ENCODE measurements around the gene RAB12.

Gene RAB12

DNA sequence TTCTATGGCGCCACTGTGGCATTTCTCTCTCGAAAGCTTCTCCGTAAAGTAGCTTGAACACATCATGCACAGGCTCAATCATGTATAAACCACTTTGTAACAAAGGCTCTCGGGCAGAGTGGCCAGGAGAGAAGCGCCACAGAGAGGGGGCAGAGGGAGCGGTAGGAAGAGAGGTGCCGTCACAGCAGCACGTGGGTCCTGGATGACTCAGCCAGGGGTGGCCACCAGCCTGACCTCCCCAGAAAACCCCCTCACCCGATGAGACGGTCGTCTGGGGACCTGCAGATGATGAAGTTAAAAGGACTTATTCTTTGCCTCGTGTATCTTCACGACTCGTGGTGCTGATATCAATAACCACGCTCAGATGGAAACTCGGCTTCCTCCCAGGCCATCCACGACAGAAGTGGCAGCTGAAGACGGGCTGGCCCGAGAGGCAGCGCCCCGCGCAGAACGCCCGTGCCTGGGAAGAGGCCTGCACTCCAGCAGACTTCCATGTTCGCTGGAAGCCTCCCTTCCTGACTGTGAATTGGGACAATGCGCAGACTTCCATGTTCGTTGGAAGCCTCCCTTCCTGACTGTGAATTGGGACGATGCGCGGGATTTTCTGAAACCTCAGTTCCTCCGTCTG, 49.7 kb downstream of the RAB12 start:
- H3K4me3 ChIP-seq (replicated peaks; ENCODE audit: low read depth, low read length): no peak overlapping the region
- TF ChIP-seq, protein P1, sequence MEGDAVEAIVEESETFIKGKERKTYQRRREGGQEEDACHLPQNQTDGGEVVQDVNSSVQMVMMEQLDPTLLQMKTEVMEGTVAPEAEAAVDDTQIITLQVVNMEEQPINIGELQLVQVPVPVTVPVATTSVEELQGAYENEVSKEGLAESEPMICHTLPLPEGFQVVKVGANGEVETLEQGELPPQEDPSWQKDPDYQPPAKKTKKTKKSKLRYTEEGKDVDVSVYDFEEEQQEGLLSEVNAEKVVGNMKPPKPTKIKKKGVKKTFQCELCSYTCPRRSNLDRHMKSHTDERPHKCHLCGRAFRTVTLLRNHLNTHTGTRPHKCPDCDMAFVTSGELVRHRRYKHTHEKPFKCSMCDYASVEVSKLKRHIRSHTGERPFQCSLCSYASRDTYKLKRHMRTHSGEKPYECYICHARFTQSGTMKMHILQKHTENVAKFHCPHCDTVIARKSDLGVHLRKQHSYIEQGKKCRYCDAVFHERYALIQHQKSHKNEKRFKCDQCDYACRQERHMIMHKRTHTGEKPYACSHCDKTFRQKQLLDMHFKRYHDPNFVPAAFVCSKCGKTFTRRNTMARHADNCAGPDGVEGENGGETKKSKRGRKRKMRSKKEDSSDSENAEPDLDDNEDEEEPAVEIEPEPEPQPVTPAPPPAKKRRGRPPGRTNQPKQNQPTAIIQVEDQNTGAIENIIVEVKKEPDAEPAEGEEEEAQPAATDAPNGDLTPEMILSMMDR (IDR thresholded peaks at IDR 0.05; ENCODE audit: low read depth, low read length, missing control alignments): no peak
- no peak for DNase-seq (ENCODE audit: extremely low read depth, low read depth)

DNA sequence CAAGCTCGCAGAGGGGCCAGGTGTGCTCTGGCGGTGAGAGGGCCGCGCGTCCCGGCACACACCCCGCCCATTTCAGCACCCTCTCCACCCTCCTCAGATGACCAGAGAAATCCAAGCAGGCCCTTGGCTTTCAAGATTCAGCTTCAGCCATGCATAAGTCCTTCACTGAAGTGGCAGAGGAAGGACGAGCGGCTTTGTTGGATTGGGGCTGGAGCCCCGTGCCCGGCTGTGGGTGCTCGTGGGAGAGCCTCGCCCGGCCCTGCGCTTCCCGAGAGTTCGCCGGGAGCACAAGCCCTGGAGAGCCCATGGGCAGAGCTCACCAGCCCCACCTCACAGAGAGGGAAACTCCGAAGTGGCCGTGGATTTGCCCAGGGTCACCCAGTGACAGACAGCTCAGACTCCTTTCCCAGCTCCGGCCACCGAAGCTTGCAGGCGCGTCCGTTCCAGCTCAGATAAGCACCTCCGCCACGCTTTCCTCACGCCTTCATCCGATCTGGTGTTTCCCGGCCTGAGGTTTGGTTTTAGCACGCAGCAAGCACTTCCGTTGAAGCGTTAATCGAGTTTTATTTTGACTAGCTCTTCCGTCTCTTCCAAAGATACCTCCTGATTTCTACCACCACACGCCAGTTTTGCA, 50.5 kb downstream of the RAB12 start:
- TF ChIP-seq, protein P1 (IDR thresholded peaks at IDR 0.05; ENCODE audit: low read depth, low read length, missing control alignments): no peak
- no peak for DNase-seq (ENCODE audit: extremely low read depth, low read depth)

DNA sequence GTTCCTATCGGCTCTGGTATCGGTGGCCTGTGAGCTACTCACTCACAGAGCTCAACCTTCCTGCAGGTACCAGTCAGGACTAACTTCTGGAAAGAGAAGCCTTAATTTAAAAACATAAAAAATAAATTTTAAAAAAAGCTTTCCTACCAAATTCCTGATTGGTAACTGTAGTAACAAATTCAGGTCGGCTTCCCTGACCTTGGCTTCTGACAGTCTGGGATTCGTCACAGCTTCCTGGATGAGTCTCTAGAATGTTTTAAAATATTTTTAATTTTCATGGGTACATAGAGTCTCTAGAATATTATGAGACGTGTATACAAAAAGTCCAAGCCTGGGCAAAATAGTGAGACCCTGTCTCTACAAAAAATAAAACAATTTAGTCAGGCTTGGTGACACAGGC, 51.1 kb downstream of the RAB12 start:
- TF ChIP-seq, protein P1 (IDR thresholded peaks at IDR 0.05; ENCODE audit: low read depth, low read length, missing control alignments): no peak
- DNase-seq (ENCODE audit: extremely low read depth, low read depth): no peak
- H3K4me3 ChIP-seq (replicated peaks; ENCODE audit: low read depth, low read length): no peak overlapping the region

More for the DNA sequence above, 50.5 kb downstream of the RAB12 start:
- H3K4me3 ChIP-seq (replicated peaks; ENCODE audit: low read depth, low read length): no peak overlapping the region

DNA sequence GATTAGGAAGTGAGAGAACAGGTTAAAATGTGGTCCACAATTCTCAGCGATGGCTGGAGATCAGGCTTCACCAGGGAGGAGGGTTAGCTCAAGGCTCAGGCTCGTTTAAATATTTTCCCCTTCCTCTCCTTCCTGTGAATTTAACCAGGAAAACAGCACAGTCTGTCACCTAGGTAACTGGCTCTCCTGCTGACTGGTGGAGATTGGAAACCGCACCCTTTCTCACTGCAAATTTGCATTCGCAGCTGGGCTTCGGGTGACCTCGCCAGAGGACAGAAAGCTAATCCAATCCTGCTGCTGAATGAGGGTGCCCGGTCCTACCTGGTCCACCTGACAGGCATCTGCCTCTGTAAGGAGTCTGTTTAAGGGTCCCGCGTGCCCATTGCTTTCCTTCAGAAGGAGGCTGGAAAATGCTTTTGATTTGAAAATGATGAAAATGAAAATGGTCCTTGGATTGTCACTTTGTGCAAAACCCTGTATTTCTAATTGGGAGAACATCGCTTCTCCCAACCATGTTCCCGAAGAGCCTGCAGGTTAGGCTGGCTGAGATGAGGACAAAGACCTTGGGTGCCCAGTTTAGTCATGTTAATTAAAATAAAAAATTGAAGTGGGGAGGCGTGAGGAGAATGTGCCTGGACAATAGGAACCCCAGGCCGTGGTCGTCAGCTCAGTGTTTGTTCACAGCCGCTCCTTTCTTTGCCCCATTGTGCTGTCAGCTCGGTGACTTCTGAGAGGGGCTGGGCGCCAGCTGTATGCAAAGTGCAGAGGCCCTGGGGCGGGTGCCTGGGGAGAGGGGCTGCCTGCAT, 52.7 kb downstream of the RAB12 start:
- peak; percentile 30 for DNase-seq (ENCODE audit: extremely low read depth, low read depth)
- TF ChIP-seq, protein P1 (IDR thresholded peaks at IDR 0.05; ENCODE audit: low read depth, low read length, missing control alignments): no peak
- no peak overlapping the region for H3K4me3 ChIP-seq (replicated peaks; ENCODE audit: low read depth, low read length)

DNA sequence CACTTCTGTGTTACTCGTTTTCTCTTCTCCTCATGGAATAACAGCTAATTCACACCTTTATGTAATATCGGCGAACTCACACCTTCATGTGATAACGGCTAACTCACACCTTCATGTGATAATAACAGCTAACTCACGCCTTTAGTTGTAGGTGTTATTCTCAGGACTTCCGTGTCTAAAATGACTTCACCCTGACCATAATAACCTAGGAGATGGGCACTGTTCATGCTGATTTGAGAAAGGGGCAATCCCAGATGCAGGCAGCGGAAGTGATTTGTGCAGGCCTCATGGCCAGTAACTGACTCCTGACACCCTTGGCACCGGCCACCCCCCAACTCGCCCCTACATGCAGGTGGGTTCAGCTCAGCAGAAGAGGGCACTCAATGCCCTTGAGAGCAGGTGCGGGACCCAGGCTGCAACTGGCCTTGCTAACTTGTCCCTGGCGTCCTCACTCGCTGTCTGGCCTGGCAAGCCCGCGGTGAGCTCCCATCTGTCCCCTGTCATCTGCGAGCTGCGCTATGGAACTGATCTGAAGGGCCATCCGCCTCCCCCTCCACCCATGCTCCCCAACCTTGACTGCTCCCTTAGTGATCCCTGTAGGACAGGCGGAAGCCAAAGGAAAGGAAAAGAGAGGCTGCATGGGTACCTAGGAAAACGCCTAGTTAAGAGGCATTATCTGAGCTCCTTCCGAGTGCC, 53.5 kb downstream of the RAB12 start:
- TF ChIP-seq, protein P1 (IDR thresholded peaks at IDR 0.05; ENCODE audit: low read depth, low read length, missing control alignments): no peak
- DNase-seq (ENCODE audit: extremely low read depth, low read depth): no peak
- no peak overlapping the region for H3K4me3 ChIP-seq (replicated peaks; ENCODE audit: low read depth, low read length)

DNA sequence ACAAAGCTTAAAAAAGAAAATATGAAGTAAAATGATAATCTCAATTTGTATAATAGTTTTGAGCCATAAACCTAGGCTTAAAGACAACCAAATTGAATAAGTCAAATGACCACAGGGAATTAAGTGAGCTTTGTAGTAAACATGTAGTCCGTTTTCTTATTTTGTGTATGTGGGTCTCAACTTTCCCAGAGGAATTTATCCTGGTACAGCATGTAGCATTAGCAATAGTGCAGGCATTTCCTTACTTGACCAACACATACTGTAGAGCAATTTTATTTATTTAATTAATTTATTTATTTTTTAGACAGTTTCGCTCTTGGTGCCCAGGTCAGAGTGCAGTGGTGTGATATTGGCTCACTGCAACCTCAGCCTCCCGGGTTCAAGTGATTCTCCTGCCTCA, 58.6 kb downstream of the RAB12 start:
- TF ChIP-seq, protein P1 (IDR thresholded peaks at IDR 0.05; ENCODE audit: low read depth, low read length, missing control alignments): no peak
- no peak for DNase-seq (ENCODE audit: extremely low read depth, low read depth)
- no peak overlapping the region for H3K4me3 ChIP-seq (replicated peaks; ENCODE audit: low read depth, low read length)

Measured in HFF-Myc (cell line).